ENCODE results near the gene ADAMTS20.

GRCh38 chr12:43317156-43317555, 234.8 kb downstream of the ADAMTS20 start:
- no peak for TF ChIP-seq CTCF (conservative IDR thresholded peaks at IDR 0.05; ENCODE audit: low read depth, low read length)
- no peak for TF ChIP-seq EZH2 (IDR thresholded peaks at IDR 0.05; ENCODE audit: borderline replicate concordance, low read depth, low read length, poor library complexity, severe bottlenecking)

All from A673 (cell line).